NK-92 treated with Interleukin-12 subunit alpha and Interleukin-12 subunit beta, amount 100 ng/mL, for 24 hours (cell line): Measurements from ENCODE around the gene OR52M1.

Experiments
- DNase-seq: peaks from one replicate; lab custom pipeline; 2025; lab: John Stamatoyannopoulos, UW

OR52M1 gene

GRCh38 chr11:4569075-4569474 is 24.1 kb downstream of the OR52M1 start:
- DNase-seq: no peak

DNA sequence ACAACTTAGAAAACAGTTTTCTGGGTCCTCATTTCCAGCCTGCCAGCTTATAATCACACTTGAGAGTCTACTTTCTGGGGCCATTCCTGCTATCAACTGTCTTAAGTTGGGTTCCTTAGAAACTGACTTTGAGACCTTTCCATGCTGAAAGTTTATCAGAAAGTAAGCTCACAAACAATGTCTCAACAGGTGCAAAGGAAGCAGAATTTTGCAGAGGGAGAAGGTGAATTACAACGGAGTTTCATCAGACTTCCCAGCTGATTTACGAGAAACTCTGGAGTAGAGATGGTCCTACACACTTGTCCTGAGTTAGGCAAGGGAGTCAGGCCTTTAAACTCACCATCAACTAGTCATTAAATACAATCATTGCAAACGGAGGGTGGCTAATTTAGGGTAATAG is 31.9 kb downstream of the OR52M1 start:
- DNase-seq: no peak

- no peak for DNase-seq
Measured at GRCh38 chr11:4577761-4578160, 32.8 kb downstream of the OR52M1 start.

- DNase-seq: no peak
Measured at GRCh38 chr11:4578624-4579023, 33.6 kb downstream of the OR52M1 start.

GRCh38 chr11:4580124-4580523 is 35.1 kb downstream of the OR52M1 start:
- DNase-seq: no peak

DNA sequence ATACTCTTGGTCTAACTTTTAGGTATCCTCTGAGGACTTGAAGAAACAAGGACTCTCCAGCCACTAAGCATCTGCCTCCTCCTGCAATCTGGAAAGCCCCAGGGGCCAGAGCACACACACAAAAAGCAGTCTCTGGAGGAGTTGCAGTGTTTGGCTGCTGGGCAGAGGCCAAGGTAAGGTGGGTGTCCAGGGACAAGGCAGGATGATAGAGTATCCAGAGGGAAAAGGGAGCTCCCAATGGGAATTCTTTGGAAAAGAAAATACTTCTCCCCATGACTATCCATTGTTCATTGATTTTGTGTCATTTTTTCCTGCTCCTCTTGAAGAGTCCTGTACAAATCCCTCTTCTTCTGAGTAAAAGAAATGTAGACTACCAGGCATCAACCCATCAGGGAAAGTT is 36.5 kb downstream of the OR52M1 start, which contains the start of gene OR52I2:
Gene OR52I2 (plus strand): TSS at position 301 of the 400 bp plus-strand sequence.
- DNase-seq: no peak

DNA sequence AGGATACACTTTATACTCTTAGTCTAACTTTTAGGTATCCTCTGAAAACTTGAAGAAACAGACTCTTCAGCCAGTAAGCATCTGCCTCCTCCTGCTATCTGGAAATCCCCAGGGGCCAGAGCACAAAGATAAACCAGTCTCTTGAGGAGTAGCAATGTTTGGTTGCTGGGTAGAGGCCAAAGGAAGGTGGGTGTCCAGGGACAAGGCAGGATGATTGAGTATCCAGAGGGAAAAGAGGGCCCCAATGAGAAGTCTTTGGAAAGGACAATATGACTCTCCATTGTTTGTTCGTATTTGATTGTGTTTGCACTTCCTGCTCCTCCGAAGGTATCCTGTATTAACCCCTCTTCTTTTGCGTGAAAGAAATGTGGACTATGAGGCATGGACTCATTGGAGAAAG is 44.0 kb downstream of the OR52M1 start:
- DNase-seq: no peak

GRCh38 chr11:4593739-4594138 is 48.7 kb downstream of the OR52M1 start, which contains the start of gene OR52I1:
Gene OR52I1 (plus strand): TSS chr11:4594039. CDS start chr11:4594039, 0 bp downstream.
- no peak for DNase-seq
